GM12874 (cell line): ENCODE measurements around the gene NOC3L.

Experiments
- CTCF ChIP-seq: IDR thresholded peaks from 2 replicates; pipeline ENCODE4 v1.5.1; 2011; ENCODE audit warnings: low read depth, mild to moderate bottlenecking, control low read depth, low read length, moderate library complexity; ENCODE audit not compliant: insufficient read depth

The NOC3L gene

DNA sequence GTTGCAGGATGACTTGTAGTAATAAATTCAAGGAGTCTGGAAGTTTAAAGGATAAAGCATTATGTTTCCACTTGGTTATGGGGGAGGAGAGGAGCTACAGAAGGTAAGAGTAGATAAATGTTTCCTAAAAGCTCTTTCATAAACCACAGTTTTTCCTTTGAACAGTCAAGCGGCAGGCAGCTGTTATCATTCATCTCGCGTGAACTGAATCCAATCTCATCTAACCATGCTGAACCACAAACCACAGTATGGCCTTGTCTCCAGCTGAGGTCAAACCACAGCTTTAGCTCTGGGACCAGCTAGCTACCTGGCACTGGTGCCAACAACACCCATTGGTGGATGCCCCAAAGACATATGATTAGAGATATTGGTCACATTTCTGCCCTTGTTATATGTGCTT lies 63.3 kb downstream of the NOC3L start:
- TF ChIP-seq CTCF, result no peak

GRCh38 chr10:94294168-94294567 lies 68.6 kb downstream of the NOC3L start:
- no peak for TF ChIP-seq CTCF

GRCh38 chr10:94293354-94293753 lies 69.4 kb downstream of the NOC3L start:
- TF ChIP-seq CTCF, result no peak

DNA sequence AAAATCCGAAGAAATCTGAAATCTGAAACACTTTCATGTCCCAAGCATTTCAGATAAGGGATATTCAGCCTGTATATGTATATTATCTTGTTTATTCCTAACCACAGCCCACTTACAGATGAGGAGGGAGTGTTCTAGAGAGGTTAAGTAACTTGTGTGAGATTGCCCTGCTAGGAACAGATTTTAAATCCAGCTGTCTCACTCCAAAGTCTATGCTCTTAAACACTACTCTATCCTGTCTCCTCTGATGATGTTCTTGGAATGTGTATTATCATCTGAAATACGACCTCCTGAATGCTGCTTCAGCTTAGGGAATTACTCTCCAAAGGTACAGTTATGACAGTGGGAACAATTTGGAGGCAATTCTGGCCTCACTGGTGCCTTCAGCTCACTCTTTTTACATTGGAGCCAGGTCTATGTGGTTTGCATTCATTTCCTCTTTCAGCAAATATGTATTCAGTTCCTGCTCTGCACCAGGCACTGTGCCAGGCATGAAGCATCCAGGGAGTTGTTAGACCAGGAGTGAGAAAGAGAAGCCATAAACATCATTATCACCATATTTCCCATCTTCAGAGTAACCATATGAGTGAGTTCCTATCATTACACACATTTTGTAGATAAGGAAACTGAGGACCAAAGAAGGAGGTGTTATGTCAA lies 70.2 kb downstream of the NOC3L start:
- no peak for TF ChIP-seq CTCF

DNA sequence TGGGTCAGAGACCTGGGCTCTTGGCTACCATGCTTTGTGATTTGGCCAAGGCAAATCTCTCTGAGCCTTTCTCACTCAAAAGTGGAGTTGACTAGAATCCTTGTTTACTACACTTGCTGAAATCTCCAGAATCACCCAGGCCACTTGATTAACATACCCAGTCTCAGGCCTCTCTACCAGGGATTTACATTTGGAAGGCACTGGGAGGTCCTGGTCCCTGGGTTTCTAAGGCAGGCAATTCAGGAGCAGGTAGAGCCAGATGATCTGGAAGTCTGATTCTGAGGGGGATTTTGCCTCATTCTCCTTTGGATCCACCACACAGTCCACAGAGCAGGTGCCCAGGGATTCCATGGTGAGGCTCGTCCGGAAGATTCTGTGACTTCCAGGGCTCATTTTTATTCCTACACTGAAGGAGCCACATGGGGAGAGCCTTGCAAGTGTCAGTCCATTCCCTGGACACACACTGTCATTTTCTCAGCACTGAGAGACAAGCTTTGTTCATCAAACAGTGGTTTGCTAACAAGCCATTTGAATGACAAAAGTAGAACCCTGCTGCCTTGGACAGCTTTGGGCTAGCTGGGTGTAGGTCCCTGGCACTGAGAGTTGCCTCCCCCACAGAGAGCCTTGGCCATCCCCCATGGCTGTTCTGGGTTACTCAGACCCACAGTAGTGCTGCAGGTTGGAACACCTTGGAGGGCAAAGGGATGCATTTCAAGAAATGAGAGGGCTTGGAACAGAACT lies 74.2 kb downstream of the NOC3L start:
- TF ChIP-seq CTCF, result no peak

GRCh38 chr10:94287336-94287735 lies 75.4 kb downstream of the NOC3L start:
- no peak for TF ChIP-seq CTCF

DNA sequence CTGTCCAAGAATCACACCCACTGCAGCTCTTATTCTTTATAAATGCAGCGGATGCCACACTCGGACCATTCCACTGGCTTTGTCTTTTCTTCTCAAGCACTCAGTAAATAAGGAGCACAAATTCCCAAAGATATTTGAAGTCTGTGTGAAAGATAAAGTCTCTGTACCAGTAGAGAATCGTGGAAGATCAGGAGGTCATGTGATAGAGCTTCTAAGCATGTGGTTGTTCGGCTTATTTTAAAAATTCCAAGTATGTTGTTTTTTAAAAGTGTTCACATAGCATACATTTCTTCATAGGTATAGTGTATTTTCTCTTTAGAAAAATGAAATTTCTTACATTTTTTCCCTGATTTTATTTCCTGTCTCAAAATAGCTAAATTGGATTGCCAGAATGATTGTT lies 75.8 kb downstream of the NOC3L start:
- no peak for TF ChIP-seq CTCF
